GM12872 (cell line): ENCODE results near the gene ZDHHC11.
"Not testable (repeated sequence)": the region's sequence is repeated elsewhere in the genome, so short reads cannot be mapped to it uniquely, and the experiment has no call there.

Experiments
- CTCF ChIP-seq: IDR thresholded peaks from 3 replicates; pipeline ENCODE4 v1.5.1; 2011; ENCODE audit warnings: low read depth, mild to moderate bottlenecking, low read length, moderate library complexity; ENCODE audit not compliant: insufficient read depth

ZDHHC11 gene

GRCh38 chr5:848671-849111, 2.1 kb downstream of the ZDHHC11 start:
- TF ChIP-seq CTCF: no peak

GRCh38 chr5:821504-821903, 29.3 kb downstream of the ZDHHC11 start:
- no peak for TF ChIP-seq CTCF

- TF ChIP-seq CTCF: no peak
These were observed 30.5 kb downstream of the ZDHHC11 start for GRCh38 chr5:820245-820644.

- TF ChIP-seq CTCF: no peak
These were observed 31.7 kb downstream of the ZDHHC11 start for GRCh38 chr5:819078-819477.

- no peak for TF ChIP-seq CTCF
These were observed 34.6 kb downstream of the ZDHHC11 start for GRCh38 chr5:816176-816575.

- TF ChIP-seq CTCF: no peak
These were observed 35.3 kb downstream of the ZDHHC11 start for GRCh38 chr5:815449-815848.

DNA sequence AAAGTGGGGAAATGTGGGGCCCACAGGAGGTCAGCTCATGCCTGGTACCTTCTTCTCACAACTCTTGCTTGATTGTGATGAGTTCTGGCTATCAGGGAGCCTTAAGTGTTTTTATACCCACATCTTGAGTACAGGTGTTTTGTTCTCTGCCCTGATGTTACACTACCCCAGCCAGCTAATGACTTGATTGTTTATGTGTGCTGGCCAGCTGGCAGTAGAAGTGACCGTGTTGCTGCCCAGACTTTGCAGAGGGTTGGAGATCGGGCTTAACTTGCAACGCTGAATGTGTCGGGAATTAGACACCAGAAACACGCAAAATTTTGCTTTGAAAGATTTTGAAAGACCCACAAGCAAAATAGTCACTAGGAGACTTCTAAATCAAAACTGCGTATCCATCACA, 49.3 kb downstream of the ZDHHC11 start:
- no peak for TF ChIP-seq CTCF

DNA sequence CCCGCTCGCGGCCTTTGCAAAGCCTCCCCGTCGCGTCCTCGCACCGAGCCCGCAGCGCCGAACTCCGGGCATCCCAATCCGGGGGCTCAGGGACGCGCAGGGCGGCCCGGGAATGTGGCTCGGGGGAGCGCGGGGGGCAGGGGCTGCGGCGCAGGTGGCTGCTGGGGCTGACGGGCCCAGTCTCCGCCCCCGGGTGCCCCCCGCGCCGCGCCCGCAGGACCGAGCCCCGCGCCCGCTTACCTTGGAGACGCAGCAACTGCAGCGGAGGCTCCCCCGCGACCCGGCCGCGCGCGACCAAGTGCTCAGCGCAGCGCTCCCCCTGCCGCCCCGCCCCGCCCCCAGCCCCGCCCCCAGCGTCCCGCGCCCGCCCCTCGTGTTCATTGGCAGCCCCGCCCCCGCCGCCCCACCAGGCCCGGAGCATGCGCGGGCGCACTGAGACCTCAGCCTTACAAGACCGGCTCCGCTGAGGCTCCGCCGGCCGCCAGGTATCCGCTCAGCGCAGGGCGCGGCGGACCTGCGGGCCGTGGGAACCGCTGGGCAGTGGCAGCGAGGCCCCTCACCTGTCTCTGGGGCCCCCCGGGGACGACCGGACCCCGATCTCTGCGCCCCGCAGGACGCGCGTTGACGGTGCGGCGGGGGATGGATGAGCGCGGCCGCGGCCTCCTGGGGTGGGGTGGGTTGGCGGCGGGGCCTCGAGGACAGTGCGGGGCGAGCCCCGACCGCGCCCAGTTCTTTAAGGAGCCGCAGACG, 66.2 kb downstream of the ZDHHC11 start, which contains the start of gene ZDHHC11B:
Gene ZDHHC11B (minus strand): TSS at position 302 of the 750 bp plus-strand sequence. CDS start 17,810 bp downstream, outside the sequence.
- not testable (repeated sequence) for TF ChIP-seq CTCF
